ENCODE measurements around the gene NAPB. TPM values are rescaled to one million over a fixed set of nuclear protein-coding genes. Genes with fewer than 3 reads are reported as not detected.
"Not testable (repeated sequence)": the region's sequence is repeated elsewhere in the genome, so short reads cannot be mapped to it uniquely, and the experiment has no call there.

The NAPB gene
- 10 to 100 TPM in 3 of 4 donors, 1 to 10 TPM in 1; 9.0 to 23.6 (median 16.9) TPM for total RNA-seq

GRCh38 chr20:23420943-23421931 is at the start of gene NAPB:
TSS of gene NAPB (minus strand) at chr20:23421488. CDS start at chr20:23421402, 86 bp downstream.
- intact Hi-C loops (cut with DNase I; ENCODE audit: low total_unique reads), result no loop called here
- TF ChIP-seq CTCF (IDR thresholded peaks at IDR 0.05) (peak; percentile 32 to 93 (median 67)), POLR2A (IDR thresholded peaks at IDR 0.05) (peak; percentile 91 to 93)
- H3K4me3 ChIP-seq, result peak within 1 kb of the TSS; percentile 92 to 96
- H3K27me3 ChIP-seq, result no peaks in the 10 kb centered on the region
- H3K9me3 ChIP-seq, result no peaks in the 10 kb centered on the region
- no peaks in the 10 kb centered on the region for H3K36me3 ChIP-seq
- H3K27ac ChIP-seq, result peak within 1 kb of the TSS; percentile 93 to 94
- peaks cover 0 to 7% of the 10 kb centered on the region in 2 donors for H3K4me1 ChIP-seq
- peak; percentile 90 to 95 for DNase-seq

- intact Hi-C loops (cut with DNase I; ENCODE audit: low total_unique reads); DNase-seq; H3K27ac ChIP-seq: not testable (repeated sequence)
Measured at GRCh38 chr20:23466961-23467360, 45.7 kb upstream of the NAPB start.

GRCh38 chr20:23461180-23461579 is 39.9 kb upstream of the NAPB start:
- Histone ChIP-seq H3K36me3 (no peaks in the 10 kb centered on the region), H3K4me1 (no peaks in the 10 kb centered on the region), H3K27me3 (no peaks in the 10 kb centered on the region), H3K27ac (no peak overlapping the region), H3K9me3 (no peaks in the 10 kb centered on the region), H3K4me3 (no peak overlapping the region)
- intact Hi-C loops (cut with DNase I; ENCODE audit: low total_unique reads), result no loop called here
- TF ChIP-seq CTCF (IDR thresholded peaks at IDR 0.05) (no peak), POLR2A (IDR thresholded peaks at IDR 0.05) (no peak)
- no peak for DNase-seq

More at GRCh38 chr20:23466961-23467360, 45.7 kb upstream of the NAPB start:
- not testable (repeated sequence) for H3K9me3 ChIP-seq, H3K36me3 ChIP-seq, H3K4me1 ChIP-seq, H3K27me3 ChIP-seq, H3K4me3 ChIP-seq

GRCh38 chr20:23459461-23460150 is 38.3 kb upstream of the NAPB start:
- H3K27ac ChIP-seq, result no peak overlapping the region
- H3K4me1 ChIP-seq, result no peaks in the 10 kb centered on the region
- intact Hi-C loops (cut with DNase I; ENCODE audit: low total_unique reads), result no loop called here
- H3K36me3 ChIP-seq, result no peaks in the 10 kb centered on the region
- TF ChIP-seq POLR2A (IDR thresholded peaks at IDR 0.05), result no peak
- H3K4me3 ChIP-seq, result no peak overlapping the region
- DNase-seq, result no peak
- H3K27me3 ChIP-seq, result no peaks in the 10 kb centered on the region
- H3K9me3 ChIP-seq, result no peaks in the 10 kb centered on the region

- Histone ChIP-seq H3K9me3 (no peaks in the 10 kb centered on the region), H3K36me3 (no peaks in the 10 kb centered on the region), H3K4me1 (no peaks in the 10 kb centered on the region), H3K27me3 (no peaks in the 10 kb centered on the region), H3K4me3 (no peak overlapping the region), H3K27ac (no peak overlapping the region)
- TF ChIP-seq POLR2A (IDR thresholded peaks at IDR 0.05), result no peak
- TF ChIP-seq CTCF (IDR thresholded peaks at IDR 0.05), result no peak
- DNase-seq, result no peak
- intact Hi-C loops (cut with DNase I; ENCODE audit: low total_unique reads), result no loop called here
Measured at GRCh38 chr20:23456873-23457272, 35.6 kb upstream of the NAPB start.

- Histone ChIP-seq H3K36me3 (no peaks in the 10 kb centered on the region), H3K4me1 (no peaks in the 10 kb centered on the region), H3K27me3 (no peaks in the 10 kb centered on the region), H3K4me3 (no peak overlapping the region), H3K27ac (no peak overlapping the region), H3K9me3 (no peaks in the 10 kb centered on the region)
- no peak for DNase-seq
- intact Hi-C loops (cut with DNase I; ENCODE audit: low total_unique reads), result no loop called here
- TF ChIP-seq POLR2A (IDR thresholded peaks at IDR 0.05) (no peak), CTCF (IDR thresholded peaks at IDR 0.05) (no peak)
Measured at GRCh38 chr20:23456409-23456808, 35.1 kb upstream of the NAPB start.

All from uterus (tissue), 4 donors.